ENCODE measurements around the gene DNAH9. TPM values are rescaled to one million over a fixed set of nuclear protein-coding genes. Genes with fewer than 3 reads are reported as not detected.
"Not testable (repeated sequence)": the region's sequence is repeated elsewhere in the genome, so short reads cannot be mapped to it uniquely, and the experiment has no call there.

DNAH9 gene
- total RNA-seq, 1 experiment from 2014 or later: not detected

DNA sequence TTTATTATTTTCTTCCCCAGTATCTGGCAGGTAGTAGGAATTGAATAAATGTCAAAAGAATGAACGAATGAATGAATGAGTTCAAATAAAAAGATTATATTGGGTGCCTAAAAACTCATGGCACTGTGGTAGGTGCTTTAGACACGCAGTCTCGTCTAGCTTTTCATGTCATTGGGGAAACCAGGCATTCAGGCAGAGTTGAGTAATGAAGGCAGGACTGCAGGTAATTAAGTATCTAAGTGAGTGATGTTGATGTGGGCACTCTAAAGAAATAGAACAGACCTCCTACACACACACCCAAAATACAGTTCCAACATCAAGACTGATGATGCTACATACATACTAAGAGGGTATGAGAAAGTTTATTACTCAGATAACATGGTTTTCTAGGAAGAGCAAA lies 302.4 kb downstream of the DNAH9 start:
- DNase-seq (ENCODE audit: low spot score): no peak

DNA sequence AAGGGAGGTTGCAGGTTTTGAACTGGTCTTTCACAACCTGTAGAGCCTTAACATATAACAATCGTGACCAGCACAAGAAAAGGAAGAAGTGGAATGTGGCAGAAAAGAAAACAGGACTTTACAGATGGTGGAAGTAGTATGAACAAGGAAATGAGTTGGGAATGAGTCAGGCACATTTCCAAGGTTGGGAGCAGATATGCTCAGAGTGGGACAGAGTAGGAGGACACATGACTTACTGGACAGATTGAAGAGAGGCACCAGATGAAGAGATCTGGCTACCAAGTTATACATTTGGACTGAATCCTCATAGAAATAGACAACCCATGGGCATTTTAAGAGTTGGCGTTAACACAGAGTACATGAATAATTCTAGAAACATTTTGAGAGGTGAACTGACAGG lies 303.7 kb downstream of the DNAH9 start:
- no peak for DNase-seq (ENCODE audit: low spot score)

DNA sequence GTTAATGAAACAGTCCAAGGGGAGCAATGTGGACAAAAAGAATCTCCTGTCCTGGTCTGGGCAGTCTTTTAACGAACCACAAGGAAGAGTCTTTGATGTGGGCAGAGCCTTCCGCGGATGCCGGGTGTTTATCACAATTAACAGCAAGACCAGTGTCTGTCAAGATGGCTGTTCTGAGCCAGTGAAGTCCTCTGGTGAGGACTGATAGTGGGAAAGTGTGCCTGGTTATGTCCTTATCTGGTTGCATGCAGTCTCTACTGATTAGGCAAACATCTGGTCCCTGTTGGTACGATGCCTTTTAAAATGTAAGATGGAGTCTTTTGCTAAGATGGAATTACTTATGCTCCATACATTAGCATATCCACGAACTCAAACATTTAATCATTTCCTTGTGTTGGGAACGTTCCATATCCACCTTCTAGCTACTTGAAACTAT lies 310.5 kb downstream of the DNAH9 start:
- no peak for DNase-seq (ENCODE audit: low spot score)

DNA sequence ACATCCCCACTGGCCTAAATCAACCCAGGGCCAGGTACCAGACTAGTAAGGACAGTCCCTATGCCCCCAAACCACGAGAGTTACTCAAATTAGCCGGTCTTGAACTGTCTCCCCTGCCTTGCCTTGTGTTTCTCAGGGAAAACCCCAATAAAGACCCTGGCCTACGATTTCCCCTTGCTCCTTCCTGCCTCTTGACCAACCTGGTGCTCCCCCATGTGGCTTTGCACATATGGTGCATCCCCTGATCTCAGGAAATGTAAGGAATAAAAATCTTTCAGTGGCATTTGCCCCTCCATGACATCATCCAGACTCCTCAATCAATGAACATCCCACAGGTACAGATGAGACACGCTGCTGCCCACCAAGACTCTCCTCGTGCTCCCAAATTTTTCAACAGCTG lies 311.1 kb downstream of the DNAH9 start:
- DNase-seq (ENCODE audit: low spot score): no peak

DNA sequence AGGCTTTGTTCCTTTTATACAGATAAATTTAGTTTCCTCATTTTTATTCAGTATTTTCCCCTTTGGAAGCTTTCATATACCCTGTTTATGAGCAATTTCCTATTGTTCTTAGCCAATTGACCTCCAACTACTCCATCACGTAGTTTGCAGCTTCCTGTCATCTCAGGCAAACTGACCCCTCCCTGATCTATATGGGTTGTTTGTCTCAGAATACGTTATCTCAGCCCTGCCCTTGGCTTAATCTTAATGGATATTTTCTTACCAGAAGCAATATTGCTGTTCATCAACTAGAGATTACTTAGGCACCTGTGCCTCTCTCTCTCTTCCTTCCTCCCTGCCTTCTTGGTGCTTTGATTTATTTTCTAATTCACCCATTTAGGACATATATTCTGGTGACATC lies 317.8 kb downstream of the DNAH9 start:
- DNase-seq (ENCODE audit: low spot score): no peak

DNA sequence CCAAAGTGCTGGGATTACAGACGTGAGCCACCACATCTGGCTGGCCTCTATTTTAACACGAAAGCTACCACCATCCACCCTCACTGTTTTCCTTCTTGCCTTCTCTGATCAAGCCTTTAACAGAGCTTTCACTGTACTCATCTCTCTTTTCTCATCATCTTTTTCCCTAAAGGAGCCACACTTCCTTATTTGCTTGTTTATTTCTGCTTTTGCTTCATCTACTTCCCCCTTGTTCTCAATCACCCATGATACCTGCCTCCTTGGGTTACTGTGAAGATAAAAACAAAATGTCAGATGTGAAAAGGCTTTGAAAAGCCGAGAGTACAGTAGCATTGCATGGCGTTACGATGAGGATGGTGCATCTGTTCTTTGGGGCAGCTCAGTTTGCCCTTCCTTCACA lies 319.1 kb downstream of the DNAH9 start:
- DNase-seq (ENCODE audit: low spot score): no peak

DNA sequence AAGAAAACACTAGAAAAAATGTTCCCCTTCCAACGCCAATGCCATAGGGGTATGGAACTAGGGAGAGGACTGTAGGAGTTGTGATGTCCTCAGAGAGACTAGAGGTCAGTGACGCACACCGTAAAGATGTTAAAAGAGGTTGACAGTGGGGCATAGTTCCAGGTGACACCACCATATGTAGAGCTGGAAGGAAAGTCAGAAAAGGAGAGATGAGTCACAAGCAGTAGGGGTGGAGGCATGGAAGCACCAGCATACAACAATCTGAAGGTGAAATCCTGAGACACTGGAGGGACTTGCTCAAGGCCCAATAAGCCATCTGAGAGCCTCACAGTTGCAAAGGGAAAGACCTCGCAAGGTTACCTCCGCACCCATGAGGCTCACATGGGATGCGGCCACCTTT lies 323.0 kb downstream of the DNAH9 start:
- DNase-seq (ENCODE audit: low spot score): peak; percentile 42

DNA sequence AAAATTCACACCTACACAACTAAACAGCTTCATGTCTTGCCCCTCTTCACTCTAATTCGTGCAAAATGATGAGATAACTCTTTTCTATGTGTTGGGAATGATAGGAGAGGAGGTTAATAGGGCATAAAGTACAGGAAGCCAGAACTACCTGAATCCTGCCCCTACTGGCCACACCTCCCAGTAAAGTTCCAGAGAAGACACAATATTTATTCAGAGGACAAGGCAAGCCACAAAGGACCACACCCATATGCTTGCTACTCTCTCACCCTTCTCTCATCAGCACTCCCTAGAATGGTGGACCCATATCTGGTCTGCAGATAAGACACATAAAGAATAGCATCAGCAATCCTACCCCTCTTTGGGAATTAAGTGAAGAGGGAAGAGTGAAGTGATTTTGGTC lies 324.4 kb downstream of the DNAH9 start:
- DNase-seq (ENCODE audit: low spot score): no peak

DNA sequence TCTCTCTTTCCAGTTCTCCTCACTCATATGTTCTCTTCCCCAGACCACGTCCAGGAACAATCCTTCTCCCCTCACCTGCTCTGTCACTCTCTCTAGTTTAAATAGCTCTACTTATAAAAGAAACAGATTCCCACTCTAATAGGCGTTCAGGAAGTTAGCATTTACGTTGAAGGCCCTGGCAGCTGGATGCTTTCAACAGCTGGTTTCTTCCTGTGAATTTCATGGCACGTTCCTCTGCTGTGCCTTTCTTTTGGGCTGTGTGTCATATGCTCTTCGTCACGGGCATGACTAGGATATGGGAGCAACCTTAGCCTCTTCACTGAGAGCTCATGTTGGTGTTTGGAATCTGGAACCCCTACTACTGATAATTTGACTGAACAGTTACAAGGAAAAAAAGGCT lies 325.8 kb downstream of the DNAH9 start:
- DNase-seq (ENCODE audit: low spot score): no peak

DNA sequence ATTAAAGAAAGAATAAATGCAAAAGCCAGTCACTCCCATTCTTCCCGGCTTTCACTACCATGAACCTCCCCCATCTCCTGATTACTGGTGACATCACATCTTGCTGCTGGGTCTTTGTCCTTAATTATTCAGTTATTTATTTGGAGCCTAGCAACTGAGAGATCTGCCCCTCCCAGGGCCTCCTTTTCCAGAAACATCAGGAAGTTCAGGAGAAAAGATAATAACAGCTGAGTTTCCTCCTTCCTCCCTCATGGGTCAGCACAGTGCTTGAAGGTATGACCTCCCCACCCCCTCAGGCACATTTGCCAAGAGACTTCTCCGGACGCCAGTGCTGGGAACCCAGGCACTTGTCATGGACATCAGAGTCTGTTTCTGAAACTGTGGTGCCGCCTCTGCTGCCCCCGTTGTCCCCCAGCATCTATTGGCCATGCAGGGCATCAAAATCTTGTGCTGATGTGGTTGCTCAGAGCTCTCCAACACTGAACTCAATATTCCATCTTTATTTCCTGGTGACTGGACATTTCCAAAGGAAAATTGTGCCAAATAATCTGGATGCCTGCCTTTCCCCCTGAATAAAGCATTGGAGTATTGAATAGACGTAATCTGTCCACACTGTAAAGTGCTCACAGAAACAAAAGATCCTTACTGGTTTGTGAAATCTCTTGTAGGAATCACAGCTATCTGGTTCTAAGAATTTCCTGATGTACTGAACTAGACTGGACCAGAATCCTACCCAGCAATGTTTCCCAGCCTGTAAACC lies 327.2 kb downstream of the DNAH9 start:
- no peak for DNase-seq (ENCODE audit: low spot score)

DNA sequence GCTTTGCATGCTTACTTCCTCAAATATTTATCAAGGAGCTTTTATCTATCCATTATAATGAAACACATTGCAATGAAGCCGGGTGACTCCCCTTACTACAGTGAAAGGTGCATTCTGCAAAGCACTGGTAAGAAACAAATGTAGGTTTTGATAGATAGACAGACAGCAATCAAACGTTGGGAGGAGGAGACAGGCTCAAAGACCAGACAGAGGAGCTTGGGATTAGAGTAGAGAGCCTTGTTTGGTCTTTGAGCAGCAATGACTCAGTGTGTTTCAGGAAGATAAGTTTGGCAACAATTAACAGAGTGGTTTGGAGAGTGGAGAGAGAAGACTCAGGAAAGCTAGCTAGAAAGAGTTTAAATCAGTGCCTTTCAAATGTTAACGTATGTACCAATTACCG lies 330.2 kb downstream of the DNAH9 start:
- DNase-seq (ENCODE audit: low spot score): no peak

DNA sequence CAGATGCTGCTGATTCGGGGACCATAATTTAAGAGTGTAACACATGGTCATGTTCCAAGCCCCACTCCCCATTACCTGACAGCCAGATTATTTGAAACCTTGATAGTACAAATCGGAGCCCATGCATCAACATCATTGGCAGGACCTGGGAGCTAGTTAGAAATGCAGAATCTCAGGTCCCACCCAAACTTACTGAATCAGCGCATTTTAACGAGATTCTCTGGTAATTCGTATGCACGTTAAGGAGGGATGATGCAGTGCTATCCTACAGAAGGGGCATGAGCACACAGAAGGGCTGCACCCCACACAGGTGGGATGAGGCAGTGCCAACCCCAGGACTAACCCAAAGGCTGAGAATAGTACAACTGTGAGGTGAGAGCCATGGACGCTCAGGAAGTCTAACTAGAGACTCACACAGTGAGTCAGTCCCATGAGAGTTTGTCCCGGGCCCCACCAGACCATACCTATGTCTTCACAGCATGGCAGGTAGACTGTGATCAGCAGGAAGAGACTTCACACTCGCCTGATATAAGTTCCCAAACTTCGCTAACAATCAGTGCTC lies 334.1 kb downstream of the DNAH9 start:
- DNase-seq (ENCODE audit: low spot score): no peak

DNA sequence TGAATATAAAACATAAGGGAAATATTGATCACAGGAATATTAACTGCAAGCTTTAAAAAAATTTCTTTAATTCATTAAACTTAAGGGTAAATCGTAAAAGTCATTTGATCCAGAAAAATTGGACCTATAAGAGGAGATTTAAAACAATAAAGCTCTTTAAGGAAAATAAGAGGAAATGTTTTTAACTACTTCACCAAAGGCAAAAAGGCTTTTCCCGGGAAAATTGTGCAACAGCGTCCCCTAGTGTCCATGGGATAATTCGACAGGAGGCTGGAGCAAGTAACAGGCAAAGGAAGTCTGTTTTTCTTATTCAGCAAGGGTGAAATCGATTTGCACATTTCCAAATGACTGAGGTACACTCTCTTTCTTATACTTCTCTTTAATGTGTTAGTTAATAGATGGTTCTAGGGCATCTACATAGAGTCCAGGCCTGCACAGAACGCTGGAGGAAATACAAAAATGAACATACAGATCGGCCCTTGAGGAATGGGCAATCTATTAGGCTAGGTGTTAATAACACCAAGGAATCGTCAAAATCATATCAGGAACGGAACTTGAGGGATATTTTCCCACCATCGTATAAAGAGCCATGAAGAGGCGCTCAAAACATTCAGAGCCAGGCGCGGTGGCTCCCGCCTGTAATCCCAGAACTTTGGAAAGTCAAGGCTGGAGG lies 337.6 kb downstream of the DNAH9 start:
- DNase-seq (ENCODE audit: low spot score): peak; percentile 50

DNA sequence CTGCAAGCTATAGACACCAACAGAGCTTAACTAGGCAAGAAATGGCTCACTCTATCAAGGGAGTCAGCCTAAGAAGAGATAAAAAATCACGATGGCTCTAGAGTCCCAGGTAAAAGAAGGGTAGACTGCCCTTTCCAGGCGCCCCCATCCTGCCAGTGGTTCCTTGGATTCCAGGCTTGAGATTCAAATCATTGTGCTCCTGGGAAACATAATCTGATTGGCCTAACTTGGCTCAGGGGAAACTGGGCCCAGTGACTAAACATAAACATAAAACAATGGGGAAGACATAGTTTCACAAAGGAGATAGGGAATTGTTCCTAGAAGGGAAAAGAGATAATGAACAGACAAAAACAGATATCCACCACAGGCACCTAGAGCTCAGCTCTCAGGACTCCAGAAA lies 342.6 kb downstream of the DNAH9 start:
- DNase-seq (ENCODE audit: low spot score): no peak

DNA sequence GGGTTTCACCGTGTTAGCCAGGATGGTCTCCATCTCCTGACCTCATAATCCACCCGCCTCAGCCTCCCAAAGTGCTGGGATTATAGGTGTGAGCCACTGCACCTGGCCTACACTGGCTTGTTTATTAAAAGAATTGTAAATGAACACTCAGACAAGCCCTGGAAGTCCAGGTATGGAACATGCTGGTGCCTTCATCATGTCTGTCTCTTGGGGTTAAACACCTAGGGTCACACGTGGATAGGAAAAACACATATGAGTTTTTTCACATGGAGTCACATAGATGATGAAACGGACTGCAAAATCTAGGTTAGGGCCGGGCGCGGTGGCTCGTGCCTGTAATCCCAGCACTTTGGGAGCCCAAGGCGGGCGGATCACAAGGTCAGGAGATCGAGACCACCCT lies 344.8 kb downstream of the DNAH9 start:
- DNase-seq (ENCODE audit: low spot score): not testable (repeated sequence)

DNA sequence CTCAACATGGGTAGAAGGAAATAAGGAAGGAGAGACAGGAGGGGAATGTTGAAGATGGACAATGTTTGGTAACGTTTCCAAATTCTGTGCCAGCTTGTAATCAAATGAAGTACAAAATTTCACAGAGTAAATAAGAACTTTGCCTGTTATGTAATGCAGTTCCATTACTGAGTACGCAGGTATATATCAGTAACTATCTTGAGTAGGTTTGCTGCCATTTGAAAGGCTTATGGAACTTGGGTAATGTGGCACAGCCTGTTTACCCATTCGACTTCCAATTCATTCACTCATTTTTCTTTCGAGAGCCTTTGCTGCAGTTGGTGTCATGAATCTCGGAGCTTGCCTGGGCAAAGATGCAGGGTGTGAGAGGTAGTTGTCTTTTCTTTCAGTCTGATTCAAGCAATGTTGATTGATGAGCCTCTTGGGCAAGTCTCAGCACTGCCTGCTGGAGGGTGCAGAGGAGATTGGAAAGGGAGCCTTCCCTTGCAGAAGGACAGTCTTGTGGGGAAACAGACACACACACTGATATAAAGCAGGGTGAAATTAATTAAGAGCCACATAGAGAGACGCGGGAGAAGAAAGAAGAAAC lies 345.6 kb downstream of the DNAH9 start:
- no peak for DNase-seq (ENCODE audit: low spot score)

DNA sequence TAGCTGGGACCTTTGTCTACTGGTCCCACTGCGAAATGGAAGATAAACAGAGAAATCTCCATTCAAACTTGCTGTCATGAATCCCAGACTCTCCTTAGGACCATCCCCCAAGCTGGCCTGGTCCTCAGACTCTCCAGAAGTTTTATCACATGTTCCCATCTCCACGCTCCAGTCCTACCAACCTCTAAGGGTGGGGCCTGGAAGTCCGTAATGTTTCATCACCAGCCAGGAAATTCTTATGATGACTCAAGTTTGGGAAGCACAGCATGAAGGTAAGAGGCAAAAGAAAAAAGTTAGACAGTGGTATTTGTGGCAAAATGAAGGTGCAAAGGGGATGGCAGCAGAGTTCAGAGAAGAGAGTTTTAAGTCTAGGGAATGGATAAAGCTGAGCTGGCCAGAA lies 346.3 kb downstream of the DNAH9 start:
- peak; percentile 67 for DNase-seq (ENCODE audit: low spot score)

DNA sequence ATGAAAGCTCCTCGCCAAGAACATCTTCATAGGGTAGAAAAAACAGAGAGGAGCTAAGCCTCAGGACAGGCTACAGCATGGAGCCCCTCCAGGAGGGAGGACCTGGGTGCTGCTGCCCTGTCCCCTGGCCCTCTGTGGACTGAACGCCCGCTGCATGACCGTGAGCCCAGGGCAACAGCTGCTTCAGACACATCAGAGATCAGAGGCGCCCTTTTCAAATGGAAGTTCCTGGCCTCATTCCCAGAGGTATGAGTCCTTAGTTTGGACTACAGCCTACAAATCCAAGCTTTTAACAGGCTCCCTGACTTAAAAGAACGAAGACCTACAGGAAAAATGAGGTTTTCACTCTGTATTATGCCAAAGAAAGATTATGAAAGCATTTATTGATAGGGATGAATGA lies 350.5 kb downstream of the DNAH9 start:
- DNase-seq (ENCODE audit: low spot score): peak; percentile 84

DNA sequence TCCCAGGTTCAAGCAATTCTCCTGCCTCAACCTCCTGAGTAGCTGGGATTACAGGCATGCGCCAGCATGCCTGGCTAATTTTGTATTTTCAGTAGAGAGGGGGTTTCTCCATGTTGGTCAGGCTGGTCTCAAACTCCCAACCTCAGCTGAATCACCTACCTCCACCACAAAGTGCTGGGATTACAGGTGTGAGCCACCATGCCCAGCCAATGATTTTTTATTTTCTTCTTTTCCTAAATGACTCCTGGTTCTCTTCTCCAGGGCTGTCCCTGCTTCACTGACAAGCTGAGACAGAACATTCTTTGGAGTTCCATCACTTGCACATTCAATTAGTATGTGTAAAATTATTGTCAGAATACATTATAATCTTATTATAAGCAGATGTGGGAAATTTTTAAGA lies 351.3 kb downstream of the DNAH9 start:
- not testable (repeated sequence) for DNase-seq (ENCODE audit: low spot score)

DNA sequence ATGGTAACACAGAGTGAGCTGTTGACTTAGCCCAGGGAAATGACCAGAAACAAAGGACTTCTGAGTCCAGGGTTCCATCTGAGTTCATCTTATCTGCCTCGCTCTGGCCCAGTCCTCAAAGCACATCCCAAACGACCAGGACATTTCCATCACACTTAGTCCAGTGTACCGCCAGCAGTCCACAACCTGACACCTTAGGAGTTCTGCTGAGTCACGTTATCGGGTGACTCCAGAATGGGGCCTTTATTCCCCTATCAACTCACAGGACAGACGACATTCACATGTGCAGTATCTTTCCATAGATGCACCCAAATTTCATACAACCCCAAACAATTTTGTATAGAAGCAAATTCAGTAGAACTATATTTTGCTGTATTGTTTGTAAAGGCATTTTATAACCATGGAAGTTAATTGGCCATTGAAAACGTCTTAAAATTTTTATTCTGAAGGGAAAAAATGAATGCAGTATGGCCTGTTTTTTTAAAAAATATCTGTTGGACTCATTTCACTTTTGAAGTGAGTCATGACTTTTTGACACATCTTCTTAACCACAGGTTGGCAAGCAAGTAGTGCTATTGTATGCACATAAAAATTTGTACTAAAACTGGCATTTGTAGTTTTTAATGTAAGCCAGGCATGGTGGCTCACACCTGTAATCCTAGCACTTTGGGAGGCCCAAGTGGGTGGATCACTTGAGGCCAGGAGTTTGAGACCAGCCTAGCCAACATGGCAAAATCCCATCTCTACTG lies 352.7 kb downstream of the DNAH9 start:
- DNase-seq (ENCODE audit: low spot score): no peak

DNA sequence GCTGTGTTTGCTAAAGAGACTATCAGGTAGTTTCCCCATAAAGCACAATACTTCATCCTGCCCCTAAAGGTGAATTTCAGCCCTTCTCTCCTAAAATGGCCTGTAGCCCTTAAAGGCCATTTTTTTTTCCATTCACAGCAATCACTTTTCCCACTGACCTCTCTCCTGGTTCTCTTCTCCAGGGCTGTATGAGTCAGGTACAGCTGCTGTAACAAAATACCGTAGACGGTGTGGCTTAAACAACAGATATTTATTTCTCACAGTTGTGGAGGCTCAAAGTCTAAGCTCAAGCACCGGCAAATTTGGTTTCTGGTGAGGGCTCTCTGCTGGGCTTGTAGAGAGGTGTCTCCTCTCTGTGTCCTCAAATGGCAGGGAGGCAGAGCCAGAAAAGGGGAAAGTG lies 354.3 kb downstream of the DNAH9 start:
- no peak for DNase-seq (ENCODE audit: low spot score)

DNA sequence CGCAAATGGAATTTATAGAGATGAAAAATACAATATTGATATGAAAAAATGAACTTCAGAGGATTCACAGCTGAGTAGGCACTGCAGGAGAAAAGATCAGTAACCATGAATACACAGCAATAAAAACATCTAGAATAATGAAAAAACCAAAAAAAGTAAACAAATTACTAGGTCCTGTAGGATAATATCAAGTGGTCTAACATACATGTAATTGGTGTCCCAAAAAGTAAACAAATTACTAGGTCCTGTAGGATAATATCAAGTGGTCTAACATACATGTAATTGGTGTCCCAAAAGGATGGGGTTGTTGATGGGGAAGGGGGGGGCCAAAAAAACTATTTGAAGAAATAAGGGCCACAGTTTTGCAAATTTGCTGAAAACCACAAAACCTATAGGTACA lies 355.7 kb downstream of the DNAH9 start:
- no peak for DNase-seq (ENCODE audit: low spot score)
